HG02610 (cell line): ENCODE measurements around the gene NPIPB9.

Experiments used
- ATAC-seq: cut with Tn5 transposase; IDR thresholded peaks from one replicate; pipeline ENCODE4 v1.9.1; 2021; ENCODE audit warnings: mild to moderate bottlenecking, moderate library complexity; ENCODE audit not compliant: unreplicated experiment

NPIPB9 gene

GRCh38 chr16:28821874-28822519 is 70.4 kb downstream of the NPIPB9 start:
- ATAC-seq: no peak
